CD14-positive monocyte (primary cell): ENCODE data around the gene GIT1. TPM values are rescaled to one million over a fixed set of nuclear protein-coding genes. Genes with fewer than 3 reads are reported as not detected.

Experiments
- DNase-seq, 3 donors: peaks; one replicate each; pipeline ENCODE4 v3.0.0-alpha.2; 2011 to 2022
- H2AFZ ChIP-seq: 2 replicates; pipeline ENCODE4 v1.6.0; 2012; ENCODE audit warnings: mild to moderate bottlenecking, low read depth, low read length, inconsistent platforms; ENCODE audit not compliant: insufficient read depth, poor library complexity, severe bottlenecking
- H3K27ac ChIP-seq, 2 donors: 1 replicate in 1 of 2; 2 replicates in 1 of 2; pipeline ENCODE4 v1.5.1; 2012 to 2013; ENCODE audit warnings: low read length in 2 of 2, control low read depth in 1 of 2, inconsistent platforms in 1 of 2, low read depth in 1 of 2, mild to moderate bottlenecking in 1 of 2
- H3K27me3 ChIP-seq, 2 donors: one replicate each; pipeline versions ENCODE4 v1.6.0 to v1.6.1; 2011 to 2013; ENCODE audit warnings: low read length in 2 of 2; ENCODE audit not compliant: control insufficient read depth in 2 of 2, insufficient read depth in 2 of 2
- H3K36me3 ChIP-seq, 2 donors: replicated peaks in 1 of 2; 1 replicate in 1 of 2; 2 replicates in 1 of 2; pipeline versions ENCODE4 v1.5.1 to v1.6.1; 2012 to 2013; ENCODE audit warnings: low read length in 2 of 2, control low read depth in 1 of 2, inconsistent platforms in 1 of 2, mild to moderate bottlenecking in 1 of 2; ENCODE audit not compliant: insufficient read depth in 2 of 2, control insufficient read depth in 1 of 2
- H3K4me1 ChIP-seq, 2 donors: 1 replicate in 1 of 2; 2 replicates in 1 of 2; pipeline versions ENCODE4 v1.5.1 to v1.6.1; 2012 to 2013; ENCODE audit warnings: low read length in 2 of 2, control low read depth in 1 of 2, inconsistent platforms in 1 of 2, mild to moderate bottlenecking in 1 of 2, moderate library complexity in 1 of 2; ENCODE audit not compliant: insufficient read depth in 2 of 2, control insufficient read depth in 1 of 2
- H3K4me2 ChIP-seq: replicated peaks from 2 replicates; pipeline ENCODE3; 2012; ENCODE audit warnings: low read length, moderate library complexity, mild to moderate bottlenecking; ENCODE audit not compliant: poor library complexity, severe bottlenecking; ENCODE audit errors: extremely low read depth
- H3K4me3 ChIP-seq, 3 experiments: fragments of 200-600 bp in 1 of 3; sonication (generic) in 1 of 3; replicated peaks in 1 of 3; 1 replicate in 2 of 3; 2 replicates in 1 of 3; pipeline ENCODE4 v1.5.1; 2011 to 2013; ENCODE audit warnings: low read length in 3 of 3, mild to moderate bottlenecking in 3 of 3, control low read depth in 2 of 3, low read depth in 2 of 3, inconsistent platforms in 1 of 3, moderate library complexity in 1 of 3
- H3K79me2 ChIP-seq: 2 replicates; pipeline ENCODE4 v1.6.0; 2012; ENCODE audit warnings: mild to moderate bottlenecking, control low read depth, inconsistent platforms, low read length, moderate library complexity; ENCODE audit not compliant: insufficient read depth
- H3K9ac ChIP-seq: 2 replicates; pipeline ENCODE4 v1.6.0; 2017; ENCODE audit warnings: low read length, mild to moderate bottlenecking; ENCODE audit not compliant: insufficient read depth, poor library complexity, severe bottlenecking
- H3K9me3 ChIP-seq, 2 donors: replicated peaks in 1 of 2; 1 replicate in 1 of 2; 2 replicates in 1 of 2; pipeline versions ENCODE4 v1.5.1 to v1.6.1; 2012 to 2013; ENCODE audit warnings: low read length in 2 of 2, control low read depth in 1 of 2; ENCODE audit not compliant: control insufficient read depth in 1 of 2, insufficient read depth in 1 of 2
- H4K20me1 ChIP-seq: 2 replicates; pipeline ENCODE4 v1.6.0; 2012; ENCODE audit warnings: mild to moderate bottlenecking, low read length, control low read depth, moderate library complexity; ENCODE audit not compliant: insufficient read depth
- H3K27ac Mint-ChIP-seq, 7 donors: one replicate each; pipeline ENCODE4 v1.8.0; 2020; ENCODE audit warnings: mild to moderate bottlenecking in 7 of 7, mixed read lengths in 7 of 7, moderate library complexity in 6 of 7, inconsistent platforms in 2 of 7
- H3K27me3 Mint-ChIP-seq, 3 donors: one replicate each; pipeline ENCODE4 v1.8.0; 2021 to 2022; ENCODE audit warnings: low read depth in 3 of 3, mild to moderate bottlenecking in 3 of 3, mixed read lengths in 3 of 3, moderate library complexity in 3 of 3, inconsistent platforms in 1 of 3
- H3K36me3 Mint-ChIP-seq, 2 donors: one replicate each; pipeline ENCODE4 v1.8.0; 2020; ENCODE audit warnings: mixed read lengths in 2 of 2, inconsistent platforms in 1 of 2, mild to moderate bottlenecking in 1 of 2
- H3K4me1 Mint-ChIP-seq: one replicate; pipeline ENCODE4 v1.8.0; 2020; ENCODE audit warnings: mild to moderate bottlenecking, mixed read lengths
- H3K4me3 Mint-ChIP-seq, 2 donors: one replicate each; pipeline ENCODE4 v1.8.0; 2020; ENCODE audit warnings: mild to moderate bottlenecking in 2 of 2, mixed read lengths in 2 of 2, moderate library complexity in 1 of 2
- H3K9me3 Mint-ChIP-seq, 7 donors: one replicate each; pipeline ENCODE4 v1.8.0; 2020 to 2022; ENCODE audit warnings: mixed read lengths in 7 of 7, mild to moderate bottlenecking in 6 of 7, moderate library complexity in 6 of 7, inconsistent platforms in 2 of 7
- CTCF ChIP-seq: fragments of 200-600 bp; IDR thresholded peaks from one replicate; pipeline ENCODE4 v1.8.0; 2022; ENCODE audit warnings: antibody characterized with exemption, mild to moderate bottlenecking
- WGBS: methylation state at CpG from one replicate; pipeline ENCODE4 v1.1.5; 2013; ENCODE audit warnings: missing lambda C conversion rate; ENCODE audit not compliant: insufficient coverage; 5-methylcytosine and 5-hydroxymethylcytosine counted together
- intact Hi-C, 2 donors: fragments of 100-400 bp; cut with micrococcal nuclease; formaldehyde crosslinking; loops; one replicate each; pipeline versions ENCODE4 v1.15.0 to v1.15.1; 2023
- polyA plus RNA-seq, 3 donors: library from polyadenylated mRNA; depleted of rRNA in 1 of 3; unstranded in 2 of 3; stranded (reverse) in 1 of 3; fragments of 300-500 nt in 2 of 3; fragments of >200 nt in 1 of 3; fragmentation: Illumina TruSeq in 2 of 3; gene quantifications; 1 replicate in 2 of 3; 2 replicates in 1 of 3; pipeline ENCODE4 v1.2.3, GENCODE V29; 2012 to 2021

Gene GIT1
- polyA plus RNA-seq, 3 donors: 3.1 to 41.7 (median 4.4) TPM

- DNase-seq: no peak
- Histone ChIP-seq H3K4me2 (no peak overlapping the region), H3K27ac (no peak overlapping the region), H3K9ac (no peak overlapping the region), H3K36me3 (peaks cover 78 to 89% of the 10 kb centered on the region in 2 donors), H4K20me1 (peaks cover 44% of the 10 kb centered on the region), H3K4me3 (no peak overlapping the region), H3K79me2 (peaks cover 4% of the 10 kb centered on the region), H3K4me1 (peaks cover 2 to 4% of the 10 kb centered on the region in 2 donors), H2AFZ (no peak overlapping the region), H3K27me3 (no peaks in the 10 kb centered on the region), H3K9me3 (no peaks in the 10 kb centered on the region)
- intact Hi-C loops: no loop called here
- Mint-ChIP-seq H3K27ac (peak overlapping the region in 1 of 7 donors; percentile 30), H3K4me1 (peaks cover 5% of the 10 kb centered on the region), H3K4me3 (peak overlapping the region in 1 of 2 donors; percentile 31), H3K27me3 (no peaks in the 10 kb centered on the region), H3K36me3 (peaks cover 61 to 91% of the 10 kb centered on the region in 2 donors), H3K9me3 (no peaks in the 10 kb centered on the region)
- TF ChIP-seq CTCF: no peak
- WGBS: 90% methylated on average over 12 of the region's 22 CpGs
These were observed 11.8 kb downstream of the GIT1 start for GRCh38 chr17:29577385-29578211.

- Histone ChIP-seq H3K27ac (no peak overlapping the region), H3K79me2 (peaks cover 4% of the 10 kb centered on the region), H3K27me3 (no peaks in the 10 kb centered on the region), H3K9ac (no peak overlapping the region), H2AFZ (no peak overlapping the region), H4K20me1 (peaks cover 43% of the 10 kb centered on the region), H3K9me3 (no peaks in the 10 kb centered on the region), H3K36me3 (peaks cover 71 to 83% of the 10 kb centered on the region in 2 donors), H3K4me1 (peaks cover 2 to 10% of the 10 kb centered on the region in 2 donors), H3K4me2 (no peak overlapping the region), H3K4me3 (no peak overlapping the region)
- no peak for DNase-seq
- Mint-ChIP-seq H3K27ac (peak overlapping the region in 1 of 7 donors; percentile 49), H3K27me3 (no peaks in the 10 kb centered on the region), H3K4me3 (no peak overlapping the region), H3K4me1 (peaks cover 5% of the 10 kb centered on the region), H3K36me3 (peaks cover 56 to 86% of the 10 kb centered on the region in 2 donors), H3K9me3 (no peaks in the 10 kb centered on the region)
- WGBS: 100% methylated on average over 8 of the region's 9 CpGs
- intact Hi-C loops: no loop called here
- no peak for TF ChIP-seq CTCF
These were observed 12.5 kb downstream of the GIT1 start for GRCh38 chr17:29577001-29577370.
